HUES48 (cell line): ENCODE results near the gene MRPL28.
"Not testable (repeated sequence)": the region's sequence is repeated elsewhere in the genome, so short reads cannot be mapped to it uniquely, and the experiment has no call there.

Source experiments
- H3K27ac ChIP-seq: one replicate; pipeline ENCODE4 v1.7.0; 2013; ENCODE audit warnings: low read depth, low read length, inconsistent platforms
- H3K27me3 ChIP-seq: 2 replicates; pipeline ENCODE4 v1.6.1; 2013; ENCODE audit warnings: mild to moderate bottlenecking, low read length; ENCODE audit not compliant: control insufficient read depth, insufficient read depth
- H3K36me3 ChIP-seq: 2 replicates; pipeline ENCODE4 v1.6.1; 2013; ENCODE audit warnings: low read length; ENCODE audit not compliant: control insufficient read depth, insufficient read depth
- H3K4me1 ChIP-seq: 2 replicates; pipeline ENCODE4 v1.6.1; 2013; ENCODE audit warnings: mild to moderate bottlenecking, low read length; ENCODE audit not compliant: control insufficient read depth, insufficient read depth
- H3K4me3 ChIP-seq: 2 replicates; pipeline ENCODE4 v1.5.1; 2013; ENCODE audit warnings: mild to moderate bottlenecking, low read depth, low read length
- H3K9ac ChIP-seq: 2 replicates; pipeline ENCODE4 v1.6.1; 2013; ENCODE audit warnings: mild to moderate bottlenecking, low read depth, low read length, moderate library complexity
- H3K9me3 ChIP-seq: 2 replicates; pipeline ENCODE4 v1.6.1; 2013; ENCODE audit warnings: low read length; ENCODE audit not compliant: control insufficient read depth, insufficient read depth

The MRPL28 gene

DNA sequence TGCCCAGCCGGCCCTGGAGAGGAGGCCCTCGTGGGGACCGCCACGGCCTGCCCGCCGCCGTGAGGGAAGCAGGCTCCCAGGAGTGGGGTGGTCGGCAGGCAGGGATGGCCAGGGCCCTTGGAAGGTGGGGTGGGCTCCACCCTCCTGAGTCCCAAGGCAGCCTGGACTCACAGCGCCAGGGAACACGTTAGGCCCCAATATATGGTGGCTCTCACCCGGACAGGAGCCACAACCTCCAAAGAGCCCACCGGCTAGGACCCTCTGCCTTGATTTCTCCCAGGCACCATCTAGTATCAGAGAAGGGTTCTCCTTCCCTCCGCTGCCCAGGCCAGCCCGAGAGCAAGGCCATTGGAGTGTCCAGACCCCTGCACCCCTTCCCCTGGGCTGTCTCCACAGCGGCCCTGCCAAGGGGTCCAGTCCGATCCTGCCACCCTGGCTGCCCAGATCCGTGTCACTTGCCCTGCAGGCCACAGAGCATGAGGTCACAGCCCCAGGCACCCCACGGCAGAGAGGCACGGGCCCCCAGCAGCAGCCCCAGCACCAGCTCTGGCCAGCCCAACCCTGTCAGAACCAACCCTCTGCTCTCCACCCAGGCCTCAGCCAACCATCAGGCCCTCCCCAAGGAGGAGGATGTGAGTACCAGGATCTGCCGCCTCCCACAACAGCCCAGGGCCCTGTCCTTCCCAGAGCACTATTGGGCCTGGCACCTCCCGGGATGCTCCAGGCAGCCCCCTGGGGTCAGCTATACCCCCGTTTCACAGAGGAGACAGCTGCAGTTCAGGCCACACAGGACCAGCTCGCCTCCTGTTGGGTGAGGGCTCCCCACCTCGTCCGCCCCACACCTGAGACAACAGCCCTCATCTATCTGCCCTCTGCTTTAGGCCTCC lies 16.7 kb downstream of the MRPL28 start:
- Histone ChIP-seq H3K27ac (no peak overlapping the region), H3K36me3 (peaks cover 12% of the 10 kb centered on the region), H3K9me3 (no peaks in the 10 kb centered on the region), H3K27me3 (no peaks in the 10 kb centered on the region), H3K4me3 (peak overlapping the region; percentile 54), H3K4me1 (no peaks in the 10 kb centered on the region), H3K9ac (no peak overlapping the region)

DNA sequence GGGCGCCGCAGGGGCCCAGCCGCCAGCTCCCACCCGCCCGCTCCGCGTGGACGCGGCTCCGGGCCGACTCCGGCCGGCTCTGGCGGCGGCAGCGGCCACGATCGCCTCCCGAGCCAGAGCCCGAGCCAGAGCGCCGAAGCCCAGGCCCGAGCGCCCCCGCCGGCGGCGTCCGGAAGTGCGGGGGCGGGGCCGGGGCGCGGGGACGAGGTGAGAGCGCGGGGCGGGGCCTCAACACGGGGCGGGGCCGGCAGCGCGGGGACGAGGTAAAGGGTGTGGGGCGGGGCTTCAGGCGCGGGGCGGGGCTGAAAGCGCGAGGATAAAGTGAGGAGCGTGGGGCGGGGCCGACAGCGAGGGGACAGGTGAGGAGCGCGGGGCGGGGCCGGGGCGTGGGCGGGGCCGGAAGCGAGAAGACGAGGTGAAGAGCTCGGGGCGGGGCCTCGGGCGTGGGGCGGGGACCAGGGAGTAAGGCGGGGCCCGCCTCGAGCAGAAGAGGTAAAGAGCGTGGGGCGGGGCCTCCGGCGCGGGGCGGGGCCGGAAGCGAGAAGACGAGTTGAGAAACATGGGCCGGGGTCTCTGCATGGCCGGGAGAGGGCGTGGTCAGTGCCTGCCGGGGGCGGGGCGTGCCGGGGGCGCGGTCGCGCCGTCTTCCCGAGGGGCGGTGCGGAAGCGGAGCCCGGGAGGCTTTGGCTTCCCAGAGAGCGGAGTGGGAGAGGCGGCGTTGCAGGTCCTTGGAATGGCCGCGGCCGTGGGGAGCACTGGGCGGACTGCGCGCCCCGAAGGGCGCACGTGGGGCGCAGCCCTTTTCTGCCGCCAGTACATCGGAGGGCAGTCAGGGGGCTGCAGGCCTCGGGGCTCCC lies 17.6 kb downstream of the MRPL28 start, which contains the start of gene AXIN1:
TSS of gene AXIN1 (minus strand) at position 177 of the 857 bp plus-strand sequence. CDS start 5,698 bp downstream, outside the sequence.
- H3K9ac ChIP-seq: peak within 1 kb of the TSS; percentile 77
- no peak within 1 kb of the TSS for H3K27ac ChIP-seq
- peak within 1 kb of the TSS; percentile 68 for H3K4me3 ChIP-seq
- H3K36me3 ChIP-seq: peaks cover 12% of the 10 kb centered on the region
- no peaks in the 10 kb centered on the region for H3K27me3 ChIP-seq
- H3K4me1 ChIP-seq: no peaks in the 10 kb centered on the region
- H3K9me3 ChIP-seq: no peaks in the 10 kb centered on the region

GRCh38 chr16:351804-352520 lies 18.4 kb downstream of the MRPL28 start:
- peak overlapping the region; percentile 68 for H3K4me3 ChIP-seq

GRCh38 chr16:350203-350602 lies 20.1 kb downstream of the MRPL28 start:
- H3K9ac ChIP-seq: no peak overlapping the region
- no peaks in the 10 kb centered on the region for H3K9me3 ChIP-seq
- H3K27me3 ChIP-seq: no peaks in the 10 kb centered on the region
- no peaks in the 10 kb centered on the region for H3K4me1 ChIP-seq
- H3K27ac ChIP-seq: no peak overlapping the region
- peaks cover 28% of the 10 kb centered on the region for H3K36me3 ChIP-seq
- H3K4me3 ChIP-seq: no peak overlapping the region

More at GRCh38 chr16:351804-352520, 18.4 kb downstream of the MRPL28 start:
- Histone ChIP-seq H3K9me3 (no peaks in the 10 kb centered on the region), H3K9ac (peak overlapping the region; percentile 77), H3K27ac (no peak overlapping the region), H3K36me3 (peaks cover 12% of the 10 kb centered on the region), H3K27me3 (no peaks in the 10 kb centered on the region), H3K4me1 (no peaks in the 10 kb centered on the region)

- H3K4me1 ChIP-seq: no peaks in the 10 kb centered on the region
- H3K36me3 ChIP-seq: peaks cover 37% of the 10 kb centered on the region
- no peaks in the 10 kb centered on the region for H3K27me3 ChIP-seq
- H3K9ac ChIP-seq: no peak overlapping the region
- H3K9me3 ChIP-seq: no peaks in the 10 kb centered on the region
- H3K4me3 ChIP-seq: no peak overlapping the region
- no peak overlapping the region for H3K27ac ChIP-seq
Measured at GRCh38 chr16:349211-349610, 21.1 kb downstream of the MRPL28 start.

- not testable (repeated sequence) for H3K4me1 ChIP-seq, H3K9ac ChIP-seq, H3K27me3 ChIP-seq, H3K4me3 ChIP-seq, H3K9me3 ChIP-seq, H3K27ac ChIP-seq
- H3K36me3 ChIP-seq: peaks cover 37% of the 10 kb centered on the region
Measured at GRCh38 chr16:348495-348894, 21.8 kb downstream of the MRPL28 start.

DNA sequence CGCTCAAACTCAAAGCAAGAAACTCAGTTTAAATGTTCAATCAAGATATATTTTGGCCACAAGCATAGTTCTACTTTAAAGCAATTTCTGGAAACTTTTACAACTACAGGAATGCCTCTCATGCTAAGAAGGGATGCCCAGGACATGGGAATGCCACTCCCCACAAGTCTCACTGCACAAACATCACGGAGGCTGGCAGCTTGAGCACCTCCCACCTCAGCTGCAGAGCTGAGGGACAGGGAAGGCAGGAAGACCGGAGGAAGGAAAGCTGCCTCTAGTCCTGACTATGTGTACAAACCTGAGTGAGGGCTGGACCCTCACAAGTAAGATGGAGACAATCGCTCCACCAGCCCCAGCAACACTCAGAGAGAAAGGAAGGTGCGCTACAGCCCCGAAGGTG lies 23.1 kb downstream of the MRPL28 start:
- Histone ChIP-seq H3K27ac (no peak overlapping the region), H3K27me3 (no peaks in the 10 kb centered on the region), H3K4me3 (no peak overlapping the region), H3K9ac (no peak overlapping the region), H3K9me3 (no peaks in the 10 kb centered on the region), H3K4me1 (no peaks in the 10 kb centered on the region), H3K36me3 (peaks cover 37% of the 10 kb centered on the region)

DNA sequence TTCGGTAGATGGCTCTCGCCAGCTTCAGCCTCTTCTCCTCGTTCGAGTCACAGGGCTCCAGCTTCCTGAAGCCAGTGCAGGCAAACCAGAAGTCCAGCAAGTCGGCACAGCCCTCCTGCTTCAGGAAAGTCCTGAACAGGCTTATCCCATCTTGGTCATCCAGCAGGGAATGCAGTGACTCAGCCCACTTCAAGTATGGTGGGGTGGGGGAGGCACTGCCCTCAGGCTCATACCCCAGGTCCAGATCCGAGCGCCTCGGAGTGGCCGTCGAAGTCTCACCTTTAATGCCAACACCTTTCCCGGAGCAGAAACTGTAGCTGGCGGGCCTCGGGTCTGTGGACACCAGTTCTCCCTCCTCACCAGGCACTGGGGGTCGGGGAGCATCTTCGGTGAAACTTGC lies 23.8 kb downstream of the MRPL28 start:
- Histone ChIP-seq H3K27me3 (no peaks in the 10 kb centered on the region), H3K27ac (no peak overlapping the region), H3K4me3 (no peak overlapping the region), H3K9ac (no peak overlapping the region), H3K36me3 (peaks cover 37% of the 10 kb centered on the region), H3K9me3 (no peaks in the 10 kb centered on the region), H3K4me1 (no peaks in the 10 kb centered on the region)

DNA sequence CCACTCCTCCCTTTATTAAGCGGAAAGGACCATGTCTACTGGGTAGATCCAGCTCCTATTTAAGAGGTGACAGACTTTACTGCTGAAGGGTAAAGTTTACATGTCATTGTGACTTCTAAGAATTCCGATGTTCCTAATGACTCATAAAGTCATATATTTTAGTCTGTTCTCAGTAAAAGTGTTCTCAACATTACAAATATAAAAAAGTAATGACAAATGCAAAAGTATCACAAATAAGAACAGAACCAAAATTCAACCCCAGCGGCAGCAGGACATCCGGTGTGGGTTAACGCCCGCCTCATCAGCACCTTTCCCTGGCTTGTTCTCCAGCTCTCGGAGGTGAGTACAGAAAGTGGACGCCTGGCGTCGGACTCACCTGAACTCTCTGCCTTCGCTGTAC lies 24.6 kb downstream of the MRPL28 start:
- H3K27me3 ChIP-seq: no peaks in the 10 kb centered on the region
- H3K36me3 ChIP-seq: peaks cover 37% of the 10 kb centered on the region
- H3K9me3 ChIP-seq: no peaks in the 10 kb centered on the region
- H3K4me1 ChIP-seq: no peaks in the 10 kb centered on the region
- H3K4me3 ChIP-seq: no peak overlapping the region
- no peak overlapping the region for H3K27ac ChIP-seq
- H3K9ac ChIP-seq: no peak overlapping the region

- Histone ChIP-seq H3K9me3 (no peaks in the 10 kb centered on the region), H3K9ac (no peak overlapping the region), H3K4me3 (no peak overlapping the region), H3K27me3 (no peaks in the 10 kb centered on the region), H3K27ac (no peak overlapping the region), H3K4me1 (no peaks in the 10 kb centered on the region), H3K36me3 (peaks cover 25% of the 10 kb centered on the region)
Measured at GRCh38 chr16:342455-343213, 27.7 kb downstream of the MRPL28 start.
